HepG2 (cell line): Measurements from ENCODE around the gene PCYT2. TPM values are rescaled to one million over a fixed set of nuclear protein-coding genes. Genes with fewer than 3 reads are reported as not detected.
A peak's percentile ranks its signal among the peaks of the same experiment; 100 is the strongest.

Source experiments
- ATAC-seq: fragments of 200-7000 bp; cut with Tn5 transposase; 3 replicates; pipeline ENCODE4 v1.9.1; 2020; ENCODE audit warnings: mild to moderate bottlenecking, moderate library complexity
- BruUV-seq: library from RNA; stranded (reverse); fragments of 400-500 nt; replicated peaks from 2 replicates; lab custom pipeline; 2021; lab: Mats Ljungman, UMichigan
- CTCF ChIA-PET: fragments of 300-600 bp; formaldehyde crosslinking; extraction: SDS; loops from one replicate; lab custom pipeline; 2021; ENCODE audit warnings: low total read pairs, inconsistent platforms, low intra/inter-chr PET ratio; lab: Yijun Ruan, JAX
- POLR2A ChIA-PET: fragments of 350-600 bp; sonication (Branson Sonifier 250); formaldehyde crosslinking; loops from one replicate; lab custom pipeline; 2020; ENCODE audit warnings: antibody characterized with exemption, inconsistent platforms; lab: Yijun Ruan, JAX
- DNase-seq: peaks from one replicate; pipeline ENCODE4 v3.0.0-alpha.2; 2015; ENCODE audit warnings: low spot score
- FAIRE-seq: peaks from 3 replicates; lab custom pipeline; 2011; peaks lifted over from hg19 to GRCh38; lab: Jason Lieb, UNC
- H2AFZ ChIP-seq: one replicate; pipeline ENCODE4 v1.6.1; 2011; ENCODE audit warnings: low read length, inconsistent platforms
- H3K27ac ChIP-seq: fragments of 300-600 bp; 3 replicates; pipeline ENCODE4 v1.8.0; 2011; ENCODE audit warnings: mixed run types, mild to moderate bottlenecking, mixed read lengths, low read length, inconsistent platforms; ENCODE audit not compliant: insufficient read depth; ENCODE audit errors: extremely low read length
- H3K27me3 ChIP-seq, 2 experiments: fragments of 200-600 bp in 1 of 2; 2 replicates in 1 of 2; 3 replicates in 1 of 2; pipeline versions ENCODE4 v1.6.0 to v1.8.0; 2011; ENCODE audit warnings: low read length in 2 of 2, mild to moderate bottlenecking in 2 of 2, moderate library complexity in 2 of 2, inconsistent platforms in 1 of 2; ENCODE audit not compliant: insufficient read depth in 2 of 2, control insufficient read depth in 1 of 2
- H3K36me3 ChIP-seq, 2 experiments: fragments of 200-600 bp in 1 of 2; replicated peaks in 1 of 2; 2 replicates in 1 of 2; 3 replicates in 1 of 2; pipeline versions ENCODE4 v1.5.1 to v1.8.0; 2011; ENCODE audit warnings: low read length in 2 of 2, inconsistent platforms in 1 of 2; ENCODE audit not compliant: insufficient read depth in 2 of 2, control insufficient read depth in 1 of 2
- H3K4me1 ChIP-seq: 2 replicates; pipeline ENCODE4 v1.5.1; 2012; ENCODE audit warnings: low read length, inconsistent platforms; ENCODE audit not compliant: insufficient read depth
- H3K4me2 ChIP-seq: 2 replicates; pipeline ENCODE4 v1.6.0; 2011; ENCODE audit warnings: low read depth, low read length, inconsistent platforms
- H3K4me3 ChIP-seq, 3 experiments: fragments of 200-600 bp in 1 of 3; sonication (generic), shearing (Covaris generic) in 1 of 3; replicated peaks in 1 of 3; 2 replicates each; pipeline ENCODE4 v1.5.1; 2011 to 2016; ENCODE audit warnings: low read length in 3 of 3, inconsistent platforms in 2 of 3, low read depth in 2 of 3, mild to moderate bottlenecking in 2 of 3, control low read depth in 1 of 3, mixed read lengths in 1 of 3; ENCODE audit not compliant: insufficient read depth in 1 of 3
- H3K79me2 ChIP-seq: one replicate; pipeline ENCODE4 v1.6.1; 2011; ENCODE audit warnings: low read length, inconsistent platforms; ENCODE audit not compliant: insufficient read depth
- H3K9ac ChIP-seq: 2 replicates; pipeline ENCODE4 v1.6.0; 2011; ENCODE audit warnings: mild to moderate bottlenecking, low read depth, low read length, inconsistent platforms; ENCODE audit not compliant: insufficient read depth
- H3K9me3 ChIP-seq: 2 replicates; pipeline ENCODE4 v1.5.1; 2012; ENCODE audit warnings: mild to moderate bottlenecking, low read length
- H4K20me1 ChIP-seq: 2 replicates; pipeline ENCODE4 v1.6.0; 2011; ENCODE audit warnings: inconsistent platforms, mild to moderate bottlenecking, low read length, moderate library complexity; ENCODE audit not compliant: insufficient read depth
- AGO2 ChIP-seq: fragments of 200-400 bp; formaldehyde crosslinking; optimal IDR thresholded peaks from 2 replicates; pipeline ENCODE3; 2017; ENCODE audit warnings: mild to moderate bottlenecking, low read depth, low read length, moderate library complexity
- CC2D1A ChIP-seq: sonication (generic); formaldehyde crosslinking; IDR thresholded peaks from 2 replicates; pipeline ENCODE4 v1.8.1; 2023; ENCODE audit warnings: mild to moderate bottlenecking, missing genetic modification reagents
- CCDC6 ChIP-seq: sonication (generic); formaldehyde crosslinking; IDR thresholded peaks from 2 replicates; pipeline ENCODE4 v1.8.1; 2022; ENCODE audit warnings: mild to moderate bottlenecking, missing genetic modification reagents, moderate library complexity
- CHD4 ChIP-seq: fragments of 200-600 bp; sonication (generic); IDR thresholded peaks from 2 replicates; pipeline ENCODE4 v1.7.0; 2017; ENCODE audit warnings: mild to moderate bottlenecking, low read length, borderline replicate concordance
- HMGA1 ChIP-seq: sonication (generic); formaldehyde crosslinking; conservative IDR thresholded peaks from 2 replicates; pipeline ENCODE4 v1.4.0; 2020; ENCODE audit warnings: missing genetic modification reagents
- HMGXB4 ChIP-seq, 2 experiments: sonication (generic) in 1 of 2; formaldehyde crosslinking in 1 of 2; IDR thresholded peaks; 2 replicates each; pipeline versions ENCODE4 v1.4.0 to v1.6.1; 2018 to 2020; ENCODE audit warnings: missing genetic modification reagents in 2 of 2, borderline replicate concordance in 1 of 2, low read depth in 1 of 2, mild to moderate bottlenecking in 1 of 2, missing biosample characterization in 1 of 2
- HNRNPLL ChIP-seq: fragments of 200-400 bp; formaldehyde crosslinking; IDR thresholded peaks from 2 replicates; pipeline ENCODE4 v1.6.1; 2017; ENCODE audit warnings: mild to moderate bottlenecking, low read depth, low read length; ENCODE audit not compliant: poor library complexity, severe bottlenecking
- PREB ChIP-seq: sonication (generic); formaldehyde crosslinking; IDR thresholded peaks from 2 replicates; pipeline ENCODE4 v1.4.0; 2020; ENCODE audit warnings: missing genetic modification reagents
- RBFOX2 ChIP-seq: fragments of 200-400 bp; formaldehyde crosslinking; IDR thresholded peaks from 2 replicates; pipeline ENCODE4 v1.6.1; 2017; ENCODE audit warnings: low read depth, mild to moderate bottlenecking, low read length
- SAP130 ChIP-seq: IDR thresholded peaks from 2 replicates; pipeline ENCODE4 v1.6.1; 2016; ENCODE audit warnings: low read depth
- TFE3 ChIP-seq: IDR thresholded peaks from 2 replicates; pipeline ENCODE4 v1.6.1; 2016
- ZBTB21 ChIP-seq: sonication (generic); formaldehyde crosslinking; IDR thresholded peaks from 2 replicates; pipeline ENCODE4 v1.4.0; 2020; ENCODE audit warnings: missing genetic modification reagents
- ZBTB42 ChIP-seq: sonication (generic); formaldehyde crosslinking; IDR thresholded peaks from 2 replicates; pipeline ENCODE4 v1.5.0; 2020; ENCODE audit warnings: mild to moderate bottlenecking, missing genetic modification reagents
- ZBTB7A ChIP-seq: sonication (generic); formaldehyde crosslinking; IDR thresholded peaks from 2 replicates; pipeline ENCODE4 v1.8.0; 2022; ENCODE audit warnings: mild to moderate bottlenecking, missing genetic modification reagents
- ZNF17 ChIP-seq: sonication (generic); formaldehyde crosslinking; IDR thresholded peaks from 2 replicates; pipeline ENCODE4 v1.5.0; 2020; ENCODE audit warnings: mild to moderate bottlenecking, missing genetic modification reagents
- ZNF383 ChIP-seq: sonication (generic); formaldehyde crosslinking; IDR thresholded peaks from 2 replicates; pipeline ENCODE4 v1.4.0; 2020; ENCODE audit warnings: missing genetic modification reagents, mild to moderate bottlenecking, borderline replicate concordance
- ZNF569 ChIP-seq: sonication (generic); formaldehyde crosslinking; IDR thresholded peaks from 2 replicates; pipeline ENCODE4 v1.5.0; 2020; ENCODE audit warnings: mild to moderate bottlenecking, missing genetic modification reagents, moderate library complexity, borderline replicate concordance
- ZNF644 ChIP-seq: IDR thresholded peaks from 2 replicates; pipeline ENCODE4 v1.6.1; 2016; ENCODE audit warnings: low read depth
- ZNF788 ChIP-seq: sonication (generic); formaldehyde crosslinking; IDR thresholded peaks from 2 replicates; pipeline ENCODE4 v1.5.0; 2020; ENCODE audit warnings: mild to moderate bottlenecking, missing genetic modification reagents, borderline replicate concordance
- WGBS: methylation state at CpG from one replicate; pipeline ENCODE4 v1.1.6; 2017; ENCODE audit warnings: low lambda C conversion rate; 5-methylcytosine and 5-hydroxymethylcytosine counted together
- in situ Hi-C: cut with HindIII; loops from 2 replicates; pipeline ENCODE4 v1.10.0; 2017; ENCODE audit warnings: low pct_unique_long_range_greater_than_20kb; ENCODE audit not compliant: extremely low pct_ligation_motif_present
- intact Hi-C: fragments of 100-400 bp; cut with micrococcal nuclease; formaldehyde crosslinking; loops from one replicate; pipeline ENCODE4 v1.10.0; 2022; ENCODE audit not compliant: unreplicated experiment
- polyA plus RNA-seq, 8 experiments: library from polyadenylated mRNA; depleted of rRNA in 3 of 8; stranded (reverse) in 7 of 8; unstranded in 1 of 8; fragments of >200 nt; fragmentation: Illumina TruSeq in 4 of 8; extraction: Trizol in 4 of 8; gene quantifications; 2 replicates each; pipeline versions ENCODE4 v1.2.1 to v1.2.3, GENCODE V29; 2011 to 2016; ENCODE audit warnings: low read depth in 4 of 8, missing spikeins in 1 of 8, mixed read lengths in 1 of 8; ENCODE audit not compliant: insufficient read depth in 1 of 8
- total RNA-seq, 5 experiments: library from RNA; depleted of rRNA; stranded (reverse); fragments of >200 nt; fragmentation: Illumina TruSeq; extraction: Trizol; gene quantifications; 2 replicates each; pipeline ENCODE4 v1.2.3, GENCODE V29; 2016; ENCODE audit warnings: low read depth in 1 of 5
- TF ChIP-seq, protein P1 (sequence below): sonication (generic); formaldehyde crosslinking; IDR thresholded peaks from 2 replicates; pipeline ENCODE4 v1.9.0; 2021; ENCODE audit warnings: missing genetic modification reagents, mild to moderate bottlenecking, borderline replicate concordance

The PCYT2 gene
- total and polyA plus RNA-seq, 2 of the 13 experiments (the other 11 are each of a cell fraction or from before 2014, with no cell fraction given): 147 to 297 TPM

- Histone ChIP-seq H3K4me1 (peaks cover 58% of the 10 kb centered on the region), H4K20me1 (peaks cover 5% of the 10 kb centered on the region; the same call in 1 of the 2 replicates), H3K4me2 (no peak overlapping the region), H3K9me3 (no peaks in the 10 kb centered on the region), H3K4me3 (no peak overlapping the region), H3K9ac (no peak overlapping the region), H3K27ac (no peak overlapping the region), H3K27me3 (peaks cover 2 to 4% of the 10 kb centered on the region in 2 experiments; a peak in 1 of 5 replicates), H3K36me3 (peaks cover 11 to 28% of the 10 kb centered on the region in 2 experiments), H3K79me2 (peaks cover 22% of the 10 kb centered on the region), H2AFZ (no peak overlapping the region)
- DNase-seq (no peak), ATAC-seq (no peak), FAIRE-seq (no peak)
- CTCF ChIA-PET: no interaction called here
- in situ Hi-C loops: no loop called here
- WGBS: 94% methylated on average over 10 of the region's 14 CpGs
- BruUV-seq: no TSS peak
- POLR2A ChIA-PET: interaction anchor here (0.9 to 2.0 kb wide), 8 partner anchors 9 to 104 kb away, joined by 3 to 7 read pairs (median 4); partner anchors contain the start of genes CENPX, DCXR and LRRC45
- intact Hi-C loops: no loop called here
- no peak for TF ChIP-seq ZNF383 (CRISPR knock-in tag)
- no peak for TF ChIP-seq HMGA1
- TF ChIP-seq CHD4: no peak
- TF ChIP-seq TFE3 (CRISPR knock-in tag): no peak
- TF ChIP-seq, protein P1, sequence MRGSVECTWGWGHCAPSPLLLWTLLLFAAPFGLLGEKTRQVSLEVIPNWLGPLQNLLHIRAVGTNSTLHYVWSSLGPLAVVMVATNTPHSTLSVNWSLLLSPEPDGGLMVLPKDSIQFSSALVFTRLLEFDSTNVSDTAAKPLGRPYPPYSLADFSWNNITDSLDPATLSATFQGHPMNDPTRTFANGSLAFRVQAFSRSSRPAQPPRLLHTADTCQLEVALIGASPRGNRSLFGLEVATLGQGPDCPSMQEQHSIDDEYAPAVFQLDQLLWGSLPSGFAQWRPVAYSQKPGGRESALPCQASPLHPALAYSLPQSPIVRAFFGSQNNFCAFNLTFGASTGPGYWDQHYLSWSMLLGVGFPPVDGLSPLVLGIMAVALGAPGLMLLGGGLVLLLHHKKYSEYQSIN (CRISPR knock-in tag): no peak
- peak; percentile 21 for TF ChIP-seq HNRNPLL
- TF ChIP-seq ZNF569 (CRISPR knock-in tag): no peak
- no peak for TF ChIP-seq ZBTB21 (CRISPR knock-in tag)
- no peak for TF ChIP-seq HMGXB4 (CRISPR knock-in tag; IDR thresholded peaks at IDR 0.05; ENCODE audit: borderline replicate concordance in 1 of 2, low read depth in 1 of 2)
- TF ChIP-seq AGO2: peak; percentile 69
- TF ChIP-seq ZBTB7A (CRISPR knock-in tag): no peak
- TF ChIP-seq ZBTB42: no peak
- TF ChIP-seq ZNF788 (CRISPR knock-in tag): peak; percentile 43; the same call in 1 of the 2 replicates
- no peak for TF ChIP-seq CC2D1A (CRISPR knock-in tag)
- TF ChIP-seq ZNF644 (CRISPR knock-in tag): no peak
- no peak for TF ChIP-seq CCDC6
- TF ChIP-seq RBFOX2: peak; percentile 59; the same call in 1 of the 2 replicates
- 0 out of 2 replicates have a peak, but pooled peaks have one; percentile 1 for TF ChIP-seq SAP130 (CRISPR knock-in tag)
- no peak for TF ChIP-seq ZNF17 (CRISPR knock-in tag)
- no peak for TF ChIP-seq PREB
Measured at GRCh38 chr17:81933178-81933699, 22.0 kb upstream of the PCYT2 start.
